ENCODE measurements around the gene SCTR.

Gene SCTR

GRCh38 chr2:119438128-119438656 is 86.1 kb downstream of the SCTR start:
- H3K9me3 ChIP-seq: no peaks in the 10 kb centered on the region
- TF ChIP-seq CTCF (IDR thresholded peaks at IDR 0.05; ENCODE audit: low read depth, low read length): no peak
- H3K4me1 ChIP-seq: no peaks in the 10 kb centered on the region
- no peaks in the 10 kb centered on the region for H3K36me3 ChIP-seq
- no peaks in the 10 kb centered on the region for H3K27me3 ChIP-seq
- H3K4me3 ChIP-seq (ENCODE audit: low read depth, low read length): no peak overlapping the region
- DNase-seq: no peak

- no peak for TF ChIP-seq CTCF (IDR thresholded peaks at IDR 0.05; ENCODE audit: low read depth, low read length)
- no peaks in the 10 kb centered on the region for H3K9me3 ChIP-seq
- no peaks in the 10 kb centered on the region for H3K4me1 ChIP-seq
- no peak overlapping the region for H3K4me3 ChIP-seq (ENCODE audit: low read depth, low read length)
- no peaks in the 10 kb centered on the region for H3K27me3 ChIP-seq
- H3K36me3 ChIP-seq: no peaks in the 10 kb centered on the region
- no peak for DNase-seq
Observed at GRCh38 chr2:119436993-119437772, 87.1 kb downstream of the SCTR start.

GRCh38 chr2:119435953-119436297 is 88.4 kb downstream of the SCTR start:
- H3K9me3 ChIP-seq: no peaks in the 10 kb centered on the region
- H3K36me3 ChIP-seq: no peaks in the 10 kb centered on the region
- H3K4me1 ChIP-seq: no peaks in the 10 kb centered on the region
- no peak for TF ChIP-seq CTCF (IDR thresholded peaks at IDR 0.05; ENCODE audit: low read depth, low read length)
- H3K4me3 ChIP-seq (ENCODE audit: low read depth, low read length): no peak overlapping the region
- DNase-seq: no peak
- no peaks in the 10 kb centered on the region for H3K27me3 ChIP-seq

GRCh38 chr2:119435081-119435952 is 89.0 kb downstream of the SCTR start:
- H3K36me3 ChIP-seq: no peaks in the 10 kb centered on the region
- H3K4me1 ChIP-seq: no peaks in the 10 kb centered on the region
- no peak for TF ChIP-seq CTCF (IDR thresholded peaks at IDR 0.05; ENCODE audit: low read depth, low read length)
- H3K27me3 ChIP-seq: no peaks in the 10 kb centered on the region
- no peak overlapping the region for H3K4me3 ChIP-seq (ENCODE audit: low read depth, low read length)
- DNase-seq: no peak
- no peaks in the 10 kb centered on the region for H3K9me3 ChIP-seq

- H3K36me3 ChIP-seq: no peaks in the 10 kb centered on the region
- DNase-seq: no peak
- H3K27me3 ChIP-seq: no peaks in the 10 kb centered on the region
- no peak for TF ChIP-seq CTCF (IDR thresholded peaks at IDR 0.05; ENCODE audit: low read depth, low read length)
- H3K4me3 ChIP-seq (ENCODE audit: low read depth, low read length): no peak overlapping the region
- H3K4me1 ChIP-seq: no peaks in the 10 kb centered on the region
- no peaks in the 10 kb centered on the region for H3K9me3 ChIP-seq
Observed at GRCh38 chr2:119434664-119435063, 89.6 kb downstream of the SCTR start.
